ENCODE data around the gene ARMC2. TPM values are rescaled to one million over a fixed set of nuclear protein-coding genes. Genes with fewer than 3 reads are reported as not detected.
A peak's percentile ranks its signal among the peaks of the same experiment; 100 is the strongest.

The ARMC2 gene
- total and polyA plus RNA-seq, 2 donors (not counting 1 experiment from before 2014, with no cell fraction given): 4.8 to 9.9 TPM

DNA sequence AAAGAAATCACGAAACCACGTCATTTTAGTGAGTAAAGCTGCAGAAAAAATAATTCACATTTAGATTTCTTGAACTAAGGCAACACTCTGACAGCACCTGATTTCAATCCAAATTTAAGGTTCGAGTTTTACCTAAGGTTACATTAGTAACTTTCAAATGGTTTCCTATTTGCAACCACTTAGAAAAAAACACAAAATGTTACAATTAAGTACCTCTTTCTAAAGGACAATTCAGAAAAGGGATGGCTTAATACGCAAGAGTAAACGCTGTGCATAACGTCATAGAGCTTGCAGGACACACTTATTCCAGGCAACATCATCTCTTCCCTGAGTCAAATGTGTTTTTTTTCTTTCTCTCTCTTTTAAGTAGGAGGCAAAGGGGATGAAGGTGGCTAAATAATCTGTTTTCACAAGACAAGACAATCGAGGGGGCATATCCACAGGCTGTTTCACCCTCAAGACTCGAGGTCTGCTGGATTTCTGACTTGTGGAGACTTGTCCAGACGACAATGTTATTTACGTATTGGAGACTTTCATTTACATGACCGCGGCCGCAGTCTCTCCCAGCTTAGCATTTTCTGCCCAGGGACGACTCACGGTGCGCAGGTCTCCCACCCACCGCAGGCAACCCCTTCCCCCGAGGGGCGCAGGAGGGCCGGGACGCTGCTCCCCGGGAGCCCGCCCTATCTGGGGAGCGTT is 160.5 kb downstream of the ARMC2 start:
- intact Hi-C loops (cut with micrococcal nuclease): loop anchor here (1.0 to 5.0 kb wide), 6 partner anchors 64 to 751 kb away; partner anchors contain the start of genes ARMC2, CD164 and CEP57L1
- ChIA-PET CTCF (interaction anchor here (1.2 kb wide), 1 partner anchor 65 kb away, joined by 3 read pairs; no protein-coding TSS in a partner anchor), POLR2A (no interaction called here)
- Histone ChIP-seq H3K9ac (ENCODE audit: low read length) (peak overlapping the region; percentile 85), H3K36me3 (replicated peaks in 1 of 2; ENCODE audit: control extremely low read depth in 1 of 2, control insufficient read depth in 1 of 2, extremely low read depth in 1 of 2, insufficient read depth in 2 of 2, low read length in 1 of 2) (no peaks in the 10 kb centered on the region), H3K27ac (ENCODE audit: low read length in 2 of 2) (peak overlapping the region; percentile 51 to 74), H3K4me3 (ENCODE audit: control extremely low read depth in 1 of 5, extremely low read depth in 1 of 5, insufficient read depth in 1 of 5, low read depth in 2 of 5, low read length in 4 of 5) (peak overlapping the region; percentile 76 to 97 (median 89)), H3K79me2 (ENCODE audit: control insufficient read depth, insufficient read depth, low read length) (peaks cover 32% of the 10 kb centered on the region), H3K27me3 (replicated peaks in 1 of 4; ENCODE audit: control extremely low read depth in 1 of 4, control insufficient read depth in 3 of 4, insufficient read depth in 4 of 4, low read length in 3 of 4) (no peaks in the 10 kb centered on the region), H3K4me1 (ENCODE audit: control insufficient read depth in 2 of 2, insufficient read depth in 2 of 2, low read length in 2 of 2) (peaks cover 31 to 47% of the 10 kb centered on the region in 2 donors), H3K9me3 (ENCODE audit: control extremely low read depth in 1 of 3, control insufficient read depth in 2 of 3, insufficient read depth in 1 of 3, low read length in 2 of 3) (no peaks in the 10 kb centered on the region), H3K4me2 (replicated peaks; ENCODE audit: low read depth, low read length, poor library complexity, severe bottlenecking) (peak overlapping the region; percentile 80), H2AFZ (ENCODE audit: insufficient read depth, low read depth, low read length, poor library complexity, severe bottlenecking) (peak overlapping the region; percentile 73), H4K20me1 (ENCODE audit: control insufficient read depth, insufficient read depth, low read length, poor library complexity, severe bottlenecking) (peaks cover 11% of the 10 kb centered on the region)
- ATAC-seq (ENCODE audit: low read depth): peak; percentile 4
- DNase-seq: peak; percentile 53
- TF ChIP-seq EZH2 (IDR thresholded peaks at IDR 0.05; ENCODE audit: borderline replicate concordance, insufficient read depth, low read depth, low read length, poor library complexity, severe bottlenecking) (no peak), CTCF (IDR thresholded peaks at IDR 0.05) (no peak)
- peaks cover 61% of the 10 kb centered on the region for H3K4me1 Mint-ChIP-seq
- H3K4me3 Mint-ChIP-seq: peak overlapping the region; percentile 98
- H3K9me3 Mint-ChIP-seq (ENCODE audit: insufficient read depth): no peaks in the 10 kb centered on the region
- under 1% methylated on average over 20 of the region's 24 CpGs for WGBS (ENCODE audit: insufficient coverage)
- H3K27me3 Mint-ChIP-seq: no peaks in the 10 kb centered on the region
- peak overlapping the region; percentile 92 for H3K27ac Mint-ChIP-seq

Measured in B cell (primary cell).